WTC11 (cell line): Measurements from ENCODE around the gene EVL. TPM values are rescaled to one million over a fixed set of nuclear protein-coding genes. Genes with fewer than 3 reads are reported as not detected.

Experiments used
- ATAC-seq: fragments of 200-7000 bp; cut with Tn5 transposase; 2 replicates; pipeline ENCODE4 v1.10.0; 2021; ENCODE audit warnings: mild to moderate bottlenecking, moderate library complexity
- CTCF ChIA-PET: fragments of 300-600 bp; sonication (Branson Sonifier 250); formaldehyde crosslinking; loops from one replicate; lab custom pipeline; 2021; ENCODE audit warnings: antibody characterized with exemption; lab: Charles Lee
- POLR2A ChIA-PET: fragments of 350-600 bp; sonication (Branson Sonifier 250); formaldehyde crosslinking; loops from one replicate; lab custom pipeline; 2021; ENCODE audit warnings: antibody characterized with exemption; lab: Charles Lee
- DNase-seq: peaks from one replicate; pipeline ENCODE4 v3.0.0; 2021; ENCODE audit warnings: low spot score
- H3K27ac Mint-ChIP-seq: 2 replicates; pipeline ENCODE4 v1.8.0; 2021; ENCODE audit warnings: mixed read lengths
- H3K27me3 Mint-ChIP-seq: 2 replicates; pipeline ENCODE4 v1.8.0; 2021; ENCODE audit warnings: low read depth, mild to moderate bottlenecking, moderate library complexity, mixed read lengths
- H3K36me3 Mint-ChIP-seq: 2 replicates; pipeline ENCODE4 v1.8.0; 2021; ENCODE audit warnings: mixed read lengths
- H3K4me1 Mint-ChIP-seq: 2 replicates; pipeline ENCODE4 v1.8.0; 2022; ENCODE audit warnings: mixed read lengths
- H3K4me3 Mint-ChIP-seq: 2 replicates; pipeline ENCODE4 v1.8.0; 2021; ENCODE audit warnings: mild to moderate bottlenecking, moderate library complexity, mixed read lengths
- H3K9me3 Mint-ChIP-seq: 2 replicates; pipeline ENCODE4 v1.8.0; 2021; ENCODE audit warnings: mixed read lengths
- ATF3 ChIP-seq: sonication (generic); formaldehyde crosslinking; conservative IDR thresholded peaks from 2 replicates; pipeline ENCODE4 v1.8.1; 2022; ENCODE audit warnings: mild to moderate bottlenecking, missing genetic modification reagents
- CDX4 ChIP-seq: fragments of 250-450 bp; sonication (Bioruptor Pico); IDR thresholded peaks from 2 replicates; pipeline ENCODE4 v1.9.0; 2021; ENCODE audit warnings: moderate library complexity, mild to moderate bottlenecking, inconsistent platforms, borderline replicate concordance
- ELF4 ChIP-seq: sonication (generic); formaldehyde crosslinking; IDR thresholded peaks from 2 replicates; pipeline ENCODE4 v1.8.1; 2022; ENCODE audit warnings: low read depth, mild to moderate bottlenecking, moderate library complexity, missing genetic modification reagents
- FOXK1 ChIP-seq: sonication (generic); formaldehyde crosslinking; IDR thresholded peaks from 2 replicates; pipeline ENCODE4 v1.8.0; 2022; ENCODE audit warnings: mild to moderate bottlenecking, moderate library complexity, missing genetic modification reagents
- FOXP4 ChIP-seq: sonication (generic); formaldehyde crosslinking; IDR thresholded peaks from 2 replicates; pipeline ENCODE4 v1.8.0; 2022; ENCODE audit warnings: mild to moderate bottlenecking, missing genetic modification reagents
- GABPB1 ChIP-seq: sonication (generic); formaldehyde crosslinking; IDR thresholded peaks from 2 replicates; pipeline ENCODE4 v1.8.1; 2023; ENCODE audit warnings: mild to moderate bottlenecking, missing genetic modification reagents
- GRHL2 ChIP-seq: fragments of 250-450 bp; sonication (Bioruptor Pico); IDR thresholded peaks from 2 replicates; pipeline ENCODE4 v1.8.0; 2022; ENCODE audit warnings: mild to moderate bottlenecking, moderate library complexity; ENCODE audit not compliant: insufficient replicate concordance, severe bottlenecking
- GTF2I ChIP-seq: fragments of 250-450 bp; sonication (Bioruptor Pico); conservative IDR thresholded peaks from 2 replicates; pipeline ENCODE4 v1.4.0; 2021; ENCODE audit warnings: mild to moderate bottlenecking
- MYBL2 ChIP-seq: sonication (generic); formaldehyde crosslinking; IDR thresholded peaks from 2 replicates; pipeline ENCODE4 v1.8.1; 2023; ENCODE audit warnings: mild to moderate bottlenecking, moderate library complexity, missing genetic modification reagents
- PREB ChIP-seq: sonication (generic); formaldehyde crosslinking; IDR thresholded peaks from 2 replicates; pipeline ENCODE4 v1.8.1; 2022; ENCODE audit warnings: mild to moderate bottlenecking, missing genetic modification reagents, moderate library complexity, borderline replicate concordance
- PRRX2 ChIP-seq: fragments of 250-450 bp; sonication (Bioruptor Pico); IDR thresholded peaks from 2 replicates; pipeline ENCODE4 v1.8.0; 2021; ENCODE audit warnings: mild to moderate bottlenecking
- RORB ChIP-seq: fragments of 250-450 bp; sonication (Bioruptor Pico); IDR thresholded peaks from 2 replicates; pipeline ENCODE4 v1.9.0; 2021; ENCODE audit warnings: mild to moderate bottlenecking
- SMAD3 ChIP-seq: sonication (generic); formaldehyde crosslinking; IDR thresholded peaks from 2 replicates; pipeline ENCODE4 v1.8.0; 2022; ENCODE audit warnings: missing genetic modification reagents, mild to moderate bottlenecking, borderline replicate concordance
- SOX15 ChIP-seq: fragments of 250-450 bp; sonication (Bioruptor Pico); IDR thresholded peaks from 2 replicates; pipeline ENCODE4 v1.9.0; 2021; ENCODE audit warnings: mild to moderate bottlenecking
- SP1 ChIP-seq: sonication (generic); formaldehyde crosslinking; conservative IDR thresholded peaks from 2 replicates; pipeline ENCODE4 v1.8.1; 2022; ENCODE audit warnings: missing genetic modification reagents
- STAT6 ChIP-seq: sonication (generic); formaldehyde crosslinking; conservative IDR thresholded peaks from 2 replicates; pipeline ENCODE4 v1.8.1; 2023; ENCODE audit warnings: mild to moderate bottlenecking, low read depth, missing genetic modification reagents, moderate library complexity
- USF2 ChIP-seq: sonication (generic); formaldehyde crosslinking; IDR thresholded peaks from 2 replicates; pipeline ENCODE4 v1.8.1; 2023; ENCODE audit warnings: mild to moderate bottlenecking, missing genetic modification reagents, moderate library complexity
- ZNF121 ChIP-seq: sonication (generic); formaldehyde crosslinking; IDR thresholded peaks from 2 replicates; pipeline ENCODE4 v1.8.0; 2023; ENCODE audit warnings: missing genetic modification reagents
- ZNF138 ChIP-seq: sonication (generic); formaldehyde crosslinking; conservative IDR thresholded peaks from 2 replicates; pipeline ENCODE4 v1.8.1; 2022; ENCODE audit warnings: mild to moderate bottlenecking, moderate library complexity, missing genetic modification reagents
- ZNF219 ChIP-seq: sonication (generic); formaldehyde crosslinking; IDR thresholded peaks from 2 replicates; pipeline ENCODE4 v1.8.0; 2023; ENCODE audit warnings: missing genetic modification reagents, mild to moderate bottlenecking, borderline replicate concordance
- ZNF416 ChIP-seq: fragments of 250-450 bp; sonication (Bioruptor Pico); IDR thresholded peaks from 2 replicates; pipeline ENCODE4 v1.9.0; 2021; ENCODE audit warnings: mild to moderate bottlenecking, inconsistent platforms
- ZNF425 ChIP-seq: fragments of 250-450 bp; sonication (Bioruptor Pico); conservative IDR thresholded peaks from 2 replicates; pipeline ENCODE4 v1.9.0; 2021; ENCODE audit warnings: mild to moderate bottlenecking
- total RNA-seq: library from RNA; stranded (reverse); gene quantifications from 3 replicates; pipeline ENCODE4 v1.2.3, GENCODE V29; 2021

EVL gene
- total RNA-seq, 1 experiment from 2014 or later, result 60.8 TPM

- TF ChIP-seq FOXP4 (CRISPR knock-in tag), result no peak
- TF ChIP-seq ELF4 (CRISPR knock-in tag), result no peak
- no peak for TF ChIP-seq SP1 (CRISPR knock-in tag)
- TF ChIP-seq MYBL2 (CRISPR knock-in tag), result no peak
- no peak for TF ChIP-seq SOX15 (CRISPR knock-in tag)
- no peak for TF ChIP-seq ZNF138 (CRISPR knock-in tag)
- no peak for TF ChIP-seq GTF2I (CRISPR knock-in tag)
- TF ChIP-seq ZNF425, result no peak
Observed at GRCh38 chr14:100078216-100078803, 13.1 kb downstream of the EVL start (continued).

GRCh38 chr14:100078997-100079725 lies 13.9 kb downstream of the EVL start:
- peaks cover 29% of the 10 kb centered on the region for H3K4me1 Mint-ChIP-seq
- no peak overlapping the region for H3K4me3 Mint-ChIP-seq
- CTCF ChIA-PET, result interaction anchor here (0.5 to 5.0 kb wide), 13 partner anchors 9 to 136 kb away, joined by 3 to 33 read pairs (median 4); no protein-coding TSS in a partner anchor
- no peaks in the 10 kb centered on the region for H3K27me3 Mint-ChIP-seq
- H3K27ac Mint-ChIP-seq, result peak overlapping the region; percentile 80
- H3K36me3 Mint-ChIP-seq, result no peaks in the 10 kb centered on the region
- peak; percentile 83 for ATAC-seq
- POLR2A ChIA-PET, result no interaction called here
- DNase-seq, result peak; percentile 56
- TF ChIP-seq ZNF121, result peak; percentile 96
- no peak for TF ChIP-seq CDX4 (CRISPR knock-in tag)
- TF ChIP-seq, all 79 proteins: peak for 1
- H3K9me3 Mint-ChIP-seq, result no peaks in the 10 kb centered on the region; the same call in 1 of the 2 replicates

GRCh38 chr14:100079726-100080005 lies 14.4 kb downstream of the EVL start:
- ATAC-seq (no peak), DNase-seq (no peak)
- peaks cover 25% of the 10 kb centered on the region for H3K4me1 Mint-ChIP-seq
- ChIA-PET POLR2A (no interaction called here), CTCF (interaction anchor here (0.9 to 5.0 kb wide), 8 partner anchors 9 to 109 kb away, joined by 3 to 33 read pairs (median 5); no protein-coding TSS in a partner anchor)
- peak overlapping the region; percentile 54; the same call in 1 of the 2 replicates for H3K27ac Mint-ChIP-seq
- H3K36me3 Mint-ChIP-seq, result no peaks in the 10 kb centered on the region
- H3K9me3 Mint-ChIP-seq, result no peaks in the 10 kb centered on the region; the same call in 1 of the 2 replicates
- no peak overlapping the region for H3K4me3 Mint-ChIP-seq
- H3K27me3 Mint-ChIP-seq, result no peaks in the 10 kb centered on the region
- TF ChIP-seq GABPB1 (CRISPR knock-in tag), result no peak
- no peak for TF ChIP-seq USF2
- TF ChIP-seq STAT6 (CRISPR knock-in tag), result no peak
- no peak for TF ChIP-seq ZNF219 (CRISPR knock-in tag)
- no peak for TF ChIP-seq GTF2I (CRISPR knock-in tag)
- no peak for TF ChIP-seq PREB (CRISPR knock-in tag)
- no peak for TF ChIP-seq ZNF416 (CRISPR knock-in tag)
- TF ChIP-seq FOXK1, result no peak
- TF ChIP-seq RORB (CRISPR knock-in tag), result no peak
- TF ChIP-seq ATF3 (CRISPR knock-in tag), result no peak
- no peak for TF ChIP-seq PRRX2 (CRISPR knock-in tag)
- TF ChIP-seq SMAD3 (CRISPR knock-in tag), result no peak
- TF ChIP-seq GRHL2 (CRISPR knock-in tag), result no peak
